NCI-H2171 treated with DMSO at 0.1 percent for 48 hours (cell line): Measurements from ENCODE around the gene PRR14L.
"Not testable (repeated sequence)": the region's sequence is repeated elsewhere in the genome, so short reads cannot be mapped to it uniquely, and the experiment has no call there.

Source experiments
- DNase-seq: peaks from one replicate; lab custom pipeline; 2025; lab: John Stamatoyannopoulos, UW

The PRR14L gene

GRCh38 chr22:31682751-31683150, 67.2 kb downstream of the PRR14L start:
- DNase-seq = no peak

- no peak for DNase-seq
Observed at GRCh38 chr22:31681349-31682345, 68.3 kb downstream of the PRR14L start.

- DNase-seq = no peak
Observed at GRCh38 chr22:31680861-31681341, 69.0 kb downstream of the PRR14L start.

GRCh38 chr22:31678748-31679147, 71.2 kb downstream of the PRR14L start:
- no peak for DNase-seq

- peak; percentile 92 for DNase-seq
Observed at GRCh38 chr22:31676700-31677099, 73.2 kb downstream of the PRR14L start.

- DNase-seq = not testable (repeated sequence)
Observed at GRCh38 chr22:31674219-31674618, 75.7 kb downstream of the PRR14L start.

- DNase-seq = not testable (repeated sequence)
Observed at GRCh38 chr22:31668849-31669248, 81.1 kb downstream of the PRR14L start.

- no peak for DNase-seq
Observed at GRCh38 chr22:31662668-31663037, 87.3 kb downstream of the PRR14L start.

GRCh38 chr22:31661851-31662667, 87.9 kb downstream of the PRR14L start, which contains the start of gene PISD:
Gene PISD, minus strand, starts transcription at chr22:31662215. Its CDS starts 7 bp downstream, at chr22:31662208.
- peak; percentile 97 for DNase-seq

- not testable (repeated sequence) for DNase-seq
Observed at GRCh38 chr22:31660860-31661341, 89.0 kb downstream of the PRR14L start.

GRCh38 chr22:31659246-31659645, 90.7 kb downstream of the PRR14L start:
- no peak for DNase-seq

GRCh38 chr22:31654408-31654807, 95.5 kb downstream of the PRR14L start:
- no peak for DNase-seq

GRCh38 chr22:31653944-31654343, 96.0 kb downstream of the PRR14L start:
- DNase-seq = no peak

GRCh38 chr22:31652911-31653684, 96.8 kb downstream of the PRR14L start:
- DNase-seq = no peak

- no peak for DNase-seq
Observed at GRCh38 chr22:31652088-31652487, 97.8 kb downstream of the PRR14L start.

GRCh38 chr22:31651664-31652063, 98.3 kb downstream of the PRR14L start:
- no peak for DNase-seq

GRCh38 chr22:31650391-31650790, 99.5 kb downstream of the PRR14L start:
- DNase-seq = no peak

GRCh38 chr22:31647523-31648320, 102.2 kb downstream of the PRR14L start:
- DNase-seq = no peak

GRCh38 chr22:31647066-31647465, 102.9 kb downstream of the PRR14L start:
- no peak for DNase-seq

- no peak for DNase-seq
Observed at GRCh38 chr22:31646186-31647019, 103.5 kb downstream of the PRR14L start.
